ENCODE measurements around the gene MPP7.

GRCh38 chr10:28320090-28320489, 17.2 kb upstream of the MPP7 start:
- TF ChIP-seq POLR2A (IDR thresholded peaks at IDR 0.05) (no peak), CTCF (IDR thresholded peaks at IDR 0.05 in 4 of 5, conservative IDR thresholded peaks at IDR 0.05 in 1 of 5) (no peak)

Data from gastrocnemius medialis (tissue), 4 donors.